Measurements from ENCODE around the gene BCS1L. TPM values are rescaled to one million over a fixed set of nuclear protein-coding genes. Genes with fewer than 3 reads are reported as not detected.

BCS1L gene
- total and polyA plus RNA-seq, 2 of the 8 experiments (the other 6 are each of a cell fraction or from before 2014, with no cell fraction given): 23.7 to 37.1 TPM

DNA sequence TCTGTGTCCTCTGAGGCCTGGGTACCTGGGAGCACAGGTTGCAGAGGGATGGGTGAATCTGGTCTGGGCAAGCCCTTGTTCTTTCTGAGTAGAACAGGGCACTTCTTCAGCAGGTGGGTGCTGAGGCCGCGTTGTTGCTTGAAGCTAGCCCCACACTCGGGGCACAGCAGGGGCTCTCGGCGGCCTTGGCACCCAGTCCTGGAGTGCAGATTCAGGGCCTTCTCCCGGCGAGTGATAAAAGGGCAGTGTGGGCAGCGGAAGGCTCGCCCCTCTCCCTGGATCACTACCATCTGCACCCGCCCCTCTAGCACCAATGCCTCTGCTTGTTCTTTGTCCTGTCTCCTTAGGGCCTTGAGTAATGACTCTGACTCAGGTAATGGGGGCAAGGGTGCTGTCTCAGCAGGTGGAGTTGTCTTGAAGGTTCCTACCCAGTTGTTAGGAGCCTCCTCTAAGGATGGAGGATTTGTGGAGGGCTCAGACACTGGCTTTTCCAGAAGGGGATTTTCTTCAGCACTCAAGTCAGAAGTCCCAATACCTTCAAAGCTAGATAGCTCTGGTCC, 15.7 kb upstream of the BCS1L start:
- ChIA-PET CTCF (ENCODE audit: partially characterized antibody) (interaction anchor here (1.2 to 1.7 kb wide), 3 partner anchors 14 to 67 kb away, joined by 4 to 5 read pairs (median 4); no protein-coding TSS in a partner anchor), POLR2A (ENCODE audit: partially characterized antibody) (interaction anchor here (0.8 to 3.5 kb wide), 4 partner anchors 8 to 65 kb away, joined by 3 to 13 read pairs (median 8); partner anchors contain the start of genes BCS1L and ZNF142)
- no peak overlapping the region for H4K8ac ChIP-seq (ENCODE audit: extremely low read depth, insufficient read depth, low read length)
- no peaks in the 10 kb centered on the region for H3K79me1 ChIP-seq (ENCODE audit: low read depth, low read length)
- peaks cover 2 to 10% of the 10 kb centered on the region in 2 experiments for H4K20me1 ChIP-seq (replicated peaks in 1 of 2; ENCODE audit: control insufficient read depth in 1 of 2, insufficient read depth in 2 of 2, low read length in 2 of 2)
- DNase-seq (ENCODE audit: low read depth in 1 of 2, low spot score in 2 of 2) (no peak), FAIRE-seq (no peak)
- H4K91ac ChIP-seq (replicated peaks; ENCODE audit: insufficient read length, low read length): no peak overlapping the region
- H3K4ac ChIP-seq (replicated peaks; ENCODE audit: insufficient read length, low read depth, low read length): no peak overlapping the region
- no peaks in the 10 kb centered on the region for H3K9me3 ChIP-seq (ENCODE audit: insufficient read depth in 2 of 2, low read depth in 1 of 2, low read length in 1 of 2)
- no peaks in the 10 kb centered on the region for H3K4me1 ChIP-seq (replicated peaks in 1 of 4; ENCODE audit: control insufficient read depth in 3 of 4, insufficient read depth in 4 of 4, low read length in 3 of 4)
- no peak overlapping the region for H3K56ac ChIP-seq (replicated peaks; ENCODE audit: insufficient read length, low read depth, low read length)
- no peak overlapping the region for H3K4me3 ChIP-seq (ENCODE audit: extremely low read depth in 1 of 4, insufficient read depth in 2 of 4, low read depth in 3 of 4, low read length in 4 of 4)
- H3K36me3 ChIP-seq (ENCODE audit: control insufficient read depth in 2 of 4, insufficient read depth in 4 of 4, low read length in 3 of 4): peaks cover 43 to 80% (median 68%) of the 10 kb centered on the region in 4 experiments
- H2BK12ac ChIP-seq (ENCODE audit: low read depth, low read length): no peak overlapping the region
- no peaks in the 10 kb centered on the region for H3K23me2 ChIP-seq (ENCODE audit: low read depth, low read length)
- H3K18ac ChIP-seq (ENCODE audit: extremely low read depth, low read length): no peak overlapping the region
- no peak overlapping the region for H2BK15ac ChIP-seq (ENCODE audit: low read length)
- no peaks in the 10 kb centered on the region for H3K27me3 ChIP-seq (replicated peaks in 1 of 4; ENCODE audit: control insufficient read depth in 3 of 4, extremely low read depth in 1 of 4, insufficient read depth in 3 of 4, low read length in 3 of 4)
- no peak overlapping the region for H3K14ac ChIP-seq (ENCODE audit: insufficient read length)
- 94% methylated on average over 10 of the region's 10 CpGs; no CpG with 5 or more reads in 1 of the 2 experiments for WGBS, 2 experiments (ENCODE audit: extremely low coverage in 1 of 2, insufficient coverage in 1 of 2, insufficient read length in 1 of 2, insufficient replicate concordance in 2 of 2, low coverage in 1 of 2, low lambda C conversion rate in 2 of 2, missing lambda C conversion rate in 1 of 2)
- no peak overlapping the region for H3K23ac ChIP-seq (ENCODE audit: insufficient read length)
- no peak overlapping the region for H2BK120ac ChIP-seq (replicated peaks; ENCODE audit: low read depth, low read length)
- no peak overlapping the region for H3K27ac ChIP-seq (ENCODE audit: low read depth, low read length)
- no peak overlapping the region for H2BK20ac ChIP-seq (ENCODE audit: low read length)
- H3K4me2 ChIP-seq (ENCODE audit: insufficient read depth in 1 of 2, low read depth in 2 of 2, low read length in 2 of 2): no peak overlapping the region
- H2BK5ac ChIP-seq (ENCODE audit: low read depth, low read length): no peak overlapping the region
- no peaks in the 10 kb centered on the region; a peak in 1 of 4 replicates for H3K79me2 ChIP-seq (ENCODE audit: control insufficient read depth in 1 of 2, insufficient read depth in 2 of 2, low read length in 2 of 2)
- H2AFZ ChIP-seq (ENCODE audit: low read length): no peak overlapping the region
- H2AK5ac ChIP-seq (ENCODE audit: low read depth, low read length): no peak overlapping the region
- H3K9ac ChIP-seq (replicated peaks in 1 of 4; ENCODE audit: extremely low read depth in 1 of 4, low read depth in 3 of 4, low read length in 3 of 4): no peak overlapping the region
- H4K5ac ChIP-seq (ENCODE audit: insufficient read length, low read depth, low read length): no peak overlapping the region
- no peak for TF ChIP-seq TBP (IDR thresholded peaks at IDR 0.05; ENCODE audit: low read depth, low read length)
- no peak for TF ChIP-seq GABPA (IDR thresholded peaks at IDR 0.05; ENCODE audit: borderline replicate concordance, insufficient read depth, low read length)
